OCI-LY1 (cell line): ENCODE data around the gene ZNF264.

Experiments
- H2AFZ ChIP-seq: fragments of 200-600 bp; sonication (generic), shearing (Covaris generic); 2 replicates; pipeline ENCODE4 v1.6.0; 2014; ENCODE audit warnings: antibody characterized with exemption, mild to moderate bottlenecking, low read length
- H3F3A ChIP-seq: fragments of 200-600 bp; sonication (generic), shearing (Covaris generic); 2 replicates; pipeline ENCODE4 v1.6.0; 2014; ENCODE audit warnings: mild to moderate bottlenecking, antibody characterized with exemption, low read length, moderate library complexity; ENCODE audit not compliant: insufficient read depth
- H3K27ac ChIP-seq: fragments of 200-600 bp; sonication (generic); 2 replicates; pipeline ENCODE4 v1.5.1; 2014; ENCODE audit warnings: low read length, mixed run types, mild to moderate bottlenecking, low read depth; ENCODE audit not compliant: poor library complexity, severe bottlenecking
- H3K27me3 ChIP-seq: fragments of 200-600 bp; sonication (generic); 2 replicates; pipeline ENCODE4 v1.6.0; 2014; ENCODE audit warnings: antibody characterized with exemption, mild to moderate bottlenecking, low read length, moderate library complexity; ENCODE audit not compliant: insufficient read depth
- H3K36me3 ChIP-seq: fragments of 200-600 bp; sonication (generic); 2 replicates; pipeline ENCODE4 v1.6.1; 2014; ENCODE audit warnings: mild to moderate bottlenecking, antibody characterized with exemption, low read length, moderate library complexity, mixed read lengths; ENCODE audit not compliant: insufficient read depth
- H3K4me1 ChIP-seq: fragments of 200-600 bp; sonication (generic); 2 replicates; pipeline ENCODE4 v1.5.1; 2014; ENCODE audit warnings: mild to moderate bottlenecking, low read length, moderate library complexity; ENCODE audit not compliant: insufficient read depth, severe bottlenecking
- H3K4me2 ChIP-seq: fragments of 200-600 bp; sonication (generic), shearing (Covaris generic); 2 replicates; pipeline ENCODE4 v1.6.1; 2014; ENCODE audit warnings: low read length
- H3K4me3 ChIP-seq: fragments of 200-600 bp; sonication (generic); 2 replicates; pipeline ENCODE4 v1.5.1; 2014; ENCODE audit warnings: low read length, low read depth, mild to moderate bottlenecking, mixed read lengths; ENCODE audit not compliant: poor library complexity, severe bottlenecking
- H3K79me2 ChIP-seq: fragments of 200-600 bp; shearing (Covaris generic); 2 replicates; pipeline ENCODE4 v1.6.1; 2016; ENCODE audit warnings: mixed run types, low read length, mixed read lengths; ENCODE audit not compliant: insufficient read depth
- H3K9ac ChIP-seq: fragments of 200-600 bp; sonication (generic), shearing (Covaris generic); 2 replicates; pipeline ENCODE4 v1.6.1; 2014; ENCODE audit warnings: mild to moderate bottlenecking, low read length, mixed read lengths
- H3K9me2 ChIP-seq: fragments of 200-600 bp; sonication (generic), shearing (Covaris generic); 2 replicates; pipeline ENCODE4 v1.6.1; 2014; ENCODE audit warnings: low read depth, mild to moderate bottlenecking, low read length, mixed read lengths
- H3K9me3 ChIP-seq: fragments of 200-600 bp; shearing (Covaris generic); 2 replicates; pipeline ENCODE4 v1.6.1; 2014; ENCODE audit warnings: low read length, mixed read lengths
- H4K20me1 ChIP-seq: fragments of 200-600 bp; sonication (generic), shearing (Covaris generic); 2 replicates; pipeline ENCODE4 v1.6.0; 2016; ENCODE audit warnings: mild to moderate bottlenecking, low read length; ENCODE audit not compliant: insufficient read depth
- CTCF ChIP-seq: fragments of 200-600 bp; sonication (generic), shearing (Covaris generic); IDR thresholded peaks from 2 replicates; pipeline ENCODE4 v1.5.1; 2017; ENCODE audit warnings: mild to moderate bottlenecking, antibody characterized with exemption, low read length, moderate library complexity, mixed read lengths
- EZH2 ChIP-seq: fragments of 200-600 bp; sonication (generic), shearing (Covaris generic); IDR thresholded peaks from 2 replicates; pipeline ENCODE4 v1.8.0; 2017; ENCODE audit warnings: borderline replicate concordance, mixed run types, mild to moderate bottlenecking, antibody characterized with exemption, low read length, moderate library complexity, mixed read lengths

The ZNF264 gene

DNA sequence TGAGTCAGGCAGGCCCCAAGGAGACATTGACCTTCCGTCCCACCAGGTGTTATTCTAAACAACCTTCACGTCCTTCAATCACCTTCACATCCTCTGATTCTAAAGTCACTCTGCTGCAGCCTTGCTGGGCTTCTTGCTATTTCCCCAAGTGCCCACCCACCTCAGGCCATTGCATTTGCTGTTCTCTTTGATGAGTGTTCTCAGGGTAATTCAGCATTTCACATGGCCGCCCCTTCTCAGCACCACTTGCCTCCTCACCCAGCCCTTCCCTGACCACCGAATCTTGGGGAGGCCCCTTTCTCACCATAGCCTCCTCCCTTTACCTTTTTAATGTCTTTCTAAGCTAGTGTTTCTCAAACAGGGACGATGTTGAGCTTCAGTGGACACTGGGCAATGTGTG lies 53.8 kb downstream of the ZNF264 start:
- Histone ChIP-seq H3K79me2 (peaks cover 22% of the 10 kb centered on the region), H3K4me1 (peaks cover 18% of the 10 kb centered on the region), H2AFZ (no peak overlapping the region), H3K9ac (no peak overlapping the region), H3K27me3 (no peaks in the 10 kb centered on the region), H3K36me3 (peaks cover 54% of the 10 kb centered on the region), H3K27ac (no peak overlapping the region), H3K9me2 (no peaks in the 10 kb centered on the region), H3K4me3 (no peak overlapping the region), H4K20me1 (no peaks in the 10 kb centered on the region), H3F3A (no peaks in the 10 kb centered on the region), H3K4me2 (no peak overlapping the region), H3K9me3 (no peaks in the 10 kb centered on the region)
- no peak for TF ChIP-seq CTCF
- TF ChIP-seq EZH2, result no peak

DNA sequence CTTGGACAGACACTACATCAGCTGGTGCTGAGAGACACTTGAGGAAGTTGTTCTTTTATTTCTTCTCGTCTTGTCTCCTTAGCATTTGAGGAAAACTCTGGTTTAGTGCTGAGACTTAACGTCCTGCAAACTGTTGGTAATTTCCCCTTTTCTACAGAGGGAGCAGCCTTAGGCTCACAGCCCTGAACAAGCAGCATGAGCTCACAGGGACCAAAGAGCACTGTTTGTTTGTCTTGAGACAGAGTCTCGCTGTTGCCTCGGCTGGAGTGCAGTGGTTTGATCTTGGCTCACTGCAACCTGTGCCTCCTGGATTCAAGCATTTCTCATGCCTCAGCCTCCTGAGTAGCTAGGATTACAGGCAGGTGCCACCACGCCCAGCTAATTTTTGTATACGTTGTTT lies 54.7 kb downstream of the ZNF264 start:
- Histone ChIP-seq H4K20me1 (no peaks in the 10 kb centered on the region), H3K4me3 (no peak overlapping the region), H3K27me3 (no peaks in the 10 kb centered on the region), H3K9ac (no peak overlapping the region), H3K9me2 (no peaks in the 10 kb centered on the region), H3K79me2 (peaks cover 21% of the 10 kb centered on the region), H3K9me3 (no peaks in the 10 kb centered on the region), H3K4me1 (peaks cover 16% of the 10 kb centered on the region), H3K36me3 (peaks cover 62% of the 10 kb centered on the region), H3F3A (no peaks in the 10 kb centered on the region), H3K27ac (no peak overlapping the region), H3K4me2 (no peak overlapping the region), H2AFZ (no peak overlapping the region)
- TF ChIP-seq CTCF (no peak), EZH2 (no peak)

- Histone ChIP-seq H3K36me3 (peaks cover 86% of the 10 kb centered on the region), H3K9me2 (no peaks in the 10 kb centered on the region), H3K4me1 (no peaks in the 10 kb centered on the region), H3K79me2 (no peaks in the 10 kb centered on the region), H2AFZ (no peak overlapping the region), H3F3A (no peaks in the 10 kb centered on the region; the same call in 1 of the 2 replicates), H3K9ac (no peak overlapping the region), H3K4me2 (no peak overlapping the region), H3K27me3 (no peaks in the 10 kb centered on the region), H3K27ac (no peak overlapping the region), H3K9me3 (no peaks in the 10 kb centered on the region), H3K4me3 (no peak overlapping the region), H4K20me1 (no peaks in the 10 kb centered on the region)
- TF ChIP-seq CTCF, result no peak
- TF ChIP-seq EZH2, result no peak
Measured at GRCh38 chr19:57248646-57249045, 57.3 kb downstream of the ZNF264 start.
